ENCODE measurements around the gene TRHDE.

GRCh38 chr12:72273851-72274351 lies 1.7 kb downstream of the TRHDE start:
- peak in 2 of 3 donors; percentile 57 to 64 for TF ChIP-seq POLR2A (IDR thresholded peaks at IDR 0.05)
- TF ChIP-seq CTCF (IDR thresholded peaks at IDR 0.05): no peak
